Esophagus muscularis mucosa (tissue), 4 donors: ENCODE data around the gene FBXW8.

ENCODE experiments used
- CTCF ChIP-seq, 3 experiments: fragments of 200-600 bp in 2 of 3; fragments of 450-650 bp in 1 of 3; sonication (generic) in 2 of 3; IDR thresholded peaks; one replicate each; pipeline ENCODE4 v1.5.1; 2017 to 2019; ENCODE audit warnings: antibody characterized with exemption in 3 of 3, mild to moderate bottlenecking in 2 of 3, moderate library complexity in 1 of 3
- EP300 ChIP-seq: sonication (generic); formaldehyde crosslinking; IDR thresholded peaks from one replicate; pipeline ENCODE4 v1.6.1; 2017; ENCODE audit warnings: antibody characterized with exemption
- POLR2A ChIP-seq: fragments of 450-650 bp; IDR thresholded peaks from one replicate; pipeline ENCODE4 v1.6.1; 2017; ENCODE audit warnings: antibody characterized with exemption, moderate library complexity, mild to moderate bottlenecking, low read depth
- POLR2AphosphoS5 ChIP-seq, 2 donors: sonication (generic); formaldehyde crosslinking; IDR thresholded peaks; one replicate each; pipeline ENCODE4 v1.6.1; 2017; ENCODE audit warnings: antibody characterized with exemption in 2 of 2

- no peak for TF ChIP-seq POLR2A
- peak in 1 of 3 experiments; percentile 4 for TF ChIP-seq CTCF (IDR thresholded peaks at IDR 0.05)
- no peak for TF ChIP-seq POLR2AphosphoS5 (IDR thresholded peaks at IDR 0.05)
- no peak for TF ChIP-seq EP300
Observed at GRCh38 chr12:116926283-116927243, 15.8 kb downstream of the FBXW8 start.
